Measurements from ENCODE around the gene PIK3R5. TPM values are rescaled to one million over a fixed set of nuclear protein-coding genes. Genes with fewer than 3 reads are reported as not detected.

PIK3R5 gene
- polyA plus RNA-seq, 1 donor from 2014 or later: not detected

GRCh38 chr17:8875436-8875835 is 90.1 kb downstream of the PIK3R5 start:
- Histone ChIP-seq H3K27ac (ENCODE audit: low read length) (no peak overlapping the region), H3K79me2 (replicated peaks; ENCODE audit: insufficient read depth, low read length) (no peaks in the 10 kb centered on the region), H2AFZ (ENCODE audit: low read depth, low read length) (no peak overlapping the region), H3K4me2 (ENCODE audit: low read length) (no peak overlapping the region), H3K4me3 (ENCODE audit: low read length) (no peak overlapping the region), H3K9me2 (ENCODE audit: insufficient read depth, low read length) (no peaks in the 10 kb centered on the region), H3K27me3 (ENCODE audit: insufficient read depth, low read depth, low read length) (no peaks in the 10 kb centered on the region), H3K36me3 (ENCODE audit: insufficient read depth, low read length) (no peaks in the 10 kb centered on the region), H3K9me3 (ENCODE audit: low read length) (no peaks in the 10 kb centered on the region), H3F3A (ENCODE audit: insufficient read depth, low read length, poor library complexity, severe bottlenecking) (no peaks in the 10 kb centered on the region), H4K20me1 (ENCODE audit: insufficient read depth) (no peaks in the 10 kb centered on the region), H3K9ac (ENCODE audit: low read length) (no peak overlapping the region)
- TF ChIP-seq REST (IDR thresholded peaks at IDR 0.05; ENCODE audit: borderline replicate concordance): no peak
- no peak for TF ChIP-seq MXI1 (conservative IDR thresholded peaks at IDR 0.05; ENCODE audit: poor library complexity, severe bottlenecking)
- TF ChIP-seq POLR2AphosphoS5 (IDR thresholded peaks at IDR 0.05): no peak
- no peak for TF ChIP-seq EZH2 (IDR thresholded peaks at IDR 0.05; ENCODE audit: borderline replicate concordance, insufficient read depth, low read length, poor library complexity, severe bottlenecking)

GRCh38 chr17:8873801-8874715 is 91.4 kb downstream of the PIK3R5 start:
- Histone ChIP-seq H3K36me3 (ENCODE audit: insufficient read depth, low read length) (no peaks in the 10 kb centered on the region), H3F3A (ENCODE audit: insufficient read depth, low read length, poor library complexity, severe bottlenecking) (no peaks in the 10 kb centered on the region), H3K9me2 (ENCODE audit: insufficient read depth, low read length) (no peaks in the 10 kb centered on the region), H3K27ac (ENCODE audit: low read length) (no peak overlapping the region), H3K27me3 (ENCODE audit: insufficient read depth, low read depth, low read length) (no peaks in the 10 kb centered on the region), H3K9ac (ENCODE audit: low read length) (no peak overlapping the region), H3K79me2 (replicated peaks; ENCODE audit: insufficient read depth, low read length) (no peaks in the 10 kb centered on the region), H3K4me2 (ENCODE audit: low read length) (no peak overlapping the region), H4K20me1 (ENCODE audit: insufficient read depth) (no peaks in the 10 kb centered on the region), H3K4me3 (ENCODE audit: low read length) (no peak overlapping the region), H3K9me3 (ENCODE audit: low read length) (no peaks in the 10 kb centered on the region), H2AFZ (ENCODE audit: low read depth, low read length) (no peak overlapping the region)
- TF ChIP-seq CTCF (IDR thresholded peaks at IDR 0.05; ENCODE audit: poor library complexity, severe bottlenecking): no peak
- no peak for TF ChIP-seq EZH2 (IDR thresholded peaks at IDR 0.05; ENCODE audit: borderline replicate concordance, insufficient read depth, low read length, poor library complexity, severe bottlenecking)
- no peak for TF ChIP-seq EP300 (conservative IDR thresholded peaks at IDR 0.05; ENCODE audit: poor library complexity, severe bottlenecking)
- no peak for TF ChIP-seq TAF1 (IDR thresholded peaks at IDR 0.05; ENCODE audit: low read depth)
- TF ChIP-seq MXI1 (conservative IDR thresholded peaks at IDR 0.05; ENCODE audit: poor library complexity, severe bottlenecking): no peak
- no peak for TF ChIP-seq REST (IDR thresholded peaks at IDR 0.05; ENCODE audit: borderline replicate concordance)
- TF ChIP-seq POLR2AphosphoS5 (IDR thresholded peaks at IDR 0.05): no peak
- TF ChIP-seq RAD21 (conservative IDR thresholded peaks at IDR 0.05): no peak
- no peak for TF ChIP-seq SMC3 (conservative IDR thresholded peaks at IDR 0.05; ENCODE audit: poor library complexity)

Data from neural cell (in vitro differentiated cells).